AG10803 (cell line): ENCODE results near the gene JAK2.

ENCODE experiments used
- DNase-seq: peaks from one replicate; pipeline ENCODE4 v3.0.0; 2010; ENCODE audit warnings: low read depth
- H3K4me3 ChIP-seq: 2 replicates; pipeline ENCODE4 v1.5.1; 2011; ENCODE audit warnings: mild to moderate bottlenecking, low read length, control low read depth
- CTCF ChIP-seq: conservative IDR thresholded peaks from 2 replicates; pipeline ENCODE4 v1.5.1; 2011; ENCODE audit warnings: mild to moderate bottlenecking, low read length, control low read depth, inconsistent platforms

JAK2 gene

GRCh38 chr9:5140151-5140550, 155.1 kb downstream of the JAK2 start:
- H3K4me3 ChIP-seq = no peak overlapping the region
- no peak for TF ChIP-seq CTCF
- no peak for DNase-seq

- TF ChIP-seq CTCF = no peak
- H3K4me3 ChIP-seq = no peak overlapping the region
- no peak for DNase-seq
Observed at GRCh38 chr9:5144217-5144616, 159.1 kb downstream of the JAK2 start.

GRCh38 chr9:5146241-5146640, 161.2 kb downstream of the JAK2 start:
- no peak for DNase-seq
- H3K4me3 ChIP-seq = no peak overlapping the region
- TF ChIP-seq CTCF = no peak
